GM21717 (cell line): ENCODE measurements around the gene OPCML.

ENCODE experiments used
- ATAC-seq: cut with Tn5 transposase; IDR thresholded peaks from one replicate; pipeline ENCODE4 v1.9.1; 2021; ENCODE audit warnings: mild to moderate bottlenecking, moderate library complexity; ENCODE audit not compliant: unreplicated experiment

Gene OPCML

GRCh38 chr11:133238495-133238894, 293.8 kb downstream of the OPCML start:
- ATAC-seq: no peak

GRCh38 chr11:133238027-133238426, 294.3 kb downstream of the OPCML start:
- ATAC-seq: no peak

- no peak for ATAC-seq
Observed at GRCh38 chr11:133235381-133235780, 296.9 kb downstream of the OPCML start.

GRCh38 chr11:133234883-133235282, 297.4 kb downstream of the OPCML start:
- ATAC-seq: no peak

- no peak for ATAC-seq
Observed at GRCh38 chr11:133232665-133233064, 299.6 kb downstream of the OPCML start.

GRCh38 chr11:133230431-133230830, 301.9 kb downstream of the OPCML start:
- ATAC-seq: no peak

- no peak for ATAC-seq
Observed at GRCh38 chr11:133228471-133229329, 303.6 kb downstream of the OPCML start.

GRCh38 chr11:133227632-133228111, 304.6 kb downstream of the OPCML start:
- no peak for ATAC-seq

GRCh38 chr11:133224271-133224670, 308.0 kb downstream of the OPCML start:
- no peak for ATAC-seq

- ATAC-seq: no peak
Observed at GRCh38 chr11:133222425-133223330, 309.6 kb downstream of the OPCML start.

- no peak for ATAC-seq
Observed at GRCh38 chr11:133219543-133219942, 312.8 kb downstream of the OPCML start.

- ATAC-seq: no peak
Observed at GRCh38 chr11:133216813-133217212, 315.5 kb downstream of the OPCML start.

GRCh38 chr11:133215596-133216230, 316.6 kb downstream of the OPCML start:
- ATAC-seq: no peak

- ATAC-seq: no peak
Observed at GRCh38 chr11:133214646-133215045, 317.7 kb downstream of the OPCML start.

GRCh38 chr11:133212201-133212600, 320.1 kb downstream of the OPCML start:
- ATAC-seq: no peak

- ATAC-seq: no peak
Observed at GRCh38 chr11:133207995-133208394, 324.3 kb downstream of the OPCML start.

GRCh38 chr11:133206313-133207005, 325.8 kb downstream of the OPCML start:
- no peak for ATAC-seq

- ATAC-seq: no peak
Observed at GRCh38 chr11:133204158-133204557, 328.1 kb downstream of the OPCML start.

GRCh38 chr11:133202816-133203215, 329.5 kb downstream of the OPCML start:
- ATAC-seq: no peak

- no peak for ATAC-seq
Observed at GRCh38 chr11:133198438-133198837, 333.9 kb downstream of the OPCML start.

GRCh38 chr11:133197425-133197824, 334.9 kb downstream of the OPCML start:
- no peak for ATAC-seq
